Stimulated activated CD8-positive, alpha-beta memory T cell treated with anti-CD3 and anti-CD28 coated beads, Interleukin-15, amount 100 ng/mL, for 1 hour (primary cell): Measurements from ENCODE around the gene PRRC2C.

Experiments used
- DNase-seq: peaks from one replicate; pipeline ENCODE4 v3.0.0-alpha.2; 2020; ENCODE audit warnings: low read depth

The PRRC2C gene

GRCh38 chr1:171637928-171638576, 152.7 kb downstream of the PRRC2C start:
- no peak for DNase-seq

GRCh38 chr1:171640225-171640624, 154.9 kb downstream of the PRRC2C start:
- DNase-seq = no peak

DNA sequence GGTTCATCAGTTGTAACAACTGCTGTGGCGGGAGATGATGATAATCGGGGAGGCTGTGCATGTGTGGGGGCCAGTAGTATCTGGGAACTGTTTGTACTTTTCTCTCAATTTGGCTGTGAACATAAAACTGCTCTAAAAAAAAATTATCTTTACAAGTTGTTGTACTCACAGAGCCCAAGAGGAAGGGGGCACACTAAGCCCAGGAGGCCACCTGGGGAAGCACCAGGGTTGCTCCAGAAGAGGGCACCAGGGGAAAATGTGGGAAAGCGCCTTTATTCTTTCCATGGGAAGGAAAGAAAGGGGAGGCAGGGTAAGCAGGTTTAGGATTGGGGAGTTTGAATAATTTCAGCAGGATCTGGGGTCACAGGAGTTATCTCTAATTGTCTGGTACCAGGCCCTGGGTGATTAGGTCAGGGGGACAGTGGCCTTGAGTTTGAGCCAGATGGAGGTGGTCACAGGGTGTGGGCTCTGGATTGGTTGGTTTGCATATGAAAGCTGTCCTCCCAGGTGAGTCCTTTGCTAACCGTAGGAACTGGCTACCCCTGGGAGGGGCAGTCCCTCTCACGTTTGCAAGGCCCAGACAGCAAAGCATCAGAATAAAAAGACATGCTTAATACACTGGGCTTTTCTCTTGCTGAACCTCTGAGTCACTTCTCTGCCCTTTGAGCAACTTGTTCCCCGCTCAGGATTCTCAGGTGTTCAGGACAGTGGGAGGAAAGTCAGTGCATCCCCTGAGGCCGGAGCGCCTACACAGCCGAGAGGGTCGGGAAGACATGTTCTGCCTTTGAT, 155.9 kb downstream of the PRRC2C start:
- DNase-seq = no peak

- DNase-seq = no peak
Observed at GRCh38 chr1:171642197-171642596, 156.9 kb downstream of the PRRC2C start.
